ENCODE measurements around the gene PLLP. TPM values are rescaled to one million over a fixed set of nuclear protein-coding genes. Genes with fewer than 3 reads are reported as not detected.

Gene PLLP
- total and polyA plus RNA-seq, 9 of the 15 experiments (the other 6 are each of a cell fraction or from before 2014, with no cell fraction given): 0.09 to 0.96 (median 0.27) TPM

- no peak for TF ChIP-seq CHAMP1 (IDR thresholded peaks at IDR 0.05)
- TF ChIP-seq ZNF324 (CRISPR knock-in tag; IDR thresholded peaks at IDR 0.05): no peak
- TF ChIP-seq PRMT5 (CRISPR knock-in tag; IDR thresholded peaks at IDR 0.05): no peak
- no peak for TF ChIP-seq CLOCK (CRISPR knock-in tag; IDR thresholded peaks at IDR 0.05; ENCODE audit: borderline replicate concordance)
- no peak for TF ChIP-seq ZBTB5 (IDR thresholded peaks at IDR 0.05)
- TF ChIP-seq XRCC5 (IDR thresholded peaks at IDR 0.05; ENCODE audit: low read depth, low read length): no peak
- TF ChIP-seq FIP1L1 (IDR thresholded peaks at IDR 0.05; ENCODE audit: low read depth, low read length, poor library complexity, severe bottlenecking): no peak
- TF ChIP-seq TCF7L2 (IDR thresholded peaks at IDR 0.05; ENCODE audit: low read depth, low read length): no peak
- no peak for TF ChIP-seq ZNF707 (CRISPR knock-in tag; conservative IDR thresholded peaks at IDR 0.05)
- TF ChIP-seq ZSCAN32 (CRISPR knock-in tag; IDR thresholded peaks at IDR 0.05): peak; percentile 3; the same call in 1 of the 2 replicates
- no peak for TF ChIP-seq WHSC1 (IDR thresholded peaks at IDR 0.05; ENCODE audit: low read length)
- no peak for TF ChIP-seq BRF1 (IDR thresholded peaks at IDR 0.05; ENCODE audit: borderline replicate concordance, extremely low read depth, insufficient read length)
- TF ChIP-seq EZH2 (IDR thresholded peaks at IDR 0.05; ENCODE audit: borderline replicate concordance, low read depth, low read length): no peak
- no peak for TF ChIP-seq NCOA1 (IDR thresholded peaks at IDR 0.05; ENCODE audit: low read depth)
- TF ChIP-seq MEF2D (tag; conservative IDR thresholded peaks at IDR 0.05; ENCODE audit: low read depth): no peak
- no peak for TF ChIP-seq ZNF224 (CRISPR knock-in tag; IDR thresholded peaks at IDR 0.05)
- TF ChIP-seq ZNF239 (CRISPR knock-in tag; IDR thresholded peaks at IDR 0.05): peak; percentile 16; the same call in 1 of the 2 replicates
- TF ChIP-seq EGR1 (conservative IDR thresholded peaks at IDR 0.05): no peak; the same call in 1 of the 2 replicates
- TF ChIP-seq ZBTB26 (CRISPR knock-in tag; IDR thresholded peaks at IDR 0.05): no peak
- no peak for TF ChIP-seq HDAC8 (tag; IDR thresholded peaks at IDR 0.05)
Measured at GRCh38 chr16:57268804-57269800, 15.4 kb downstream of the PLLP start (continued).

Measured in K562 (cell line).